Measurements from ENCODE around the gene ABHD5. TPM values are rescaled to one million over a fixed set of nuclear protein-coding genes. Genes with fewer than 3 reads are reported as not detected.

Gene ABHD5
- total RNA-seq, 1 donor from 2014 or later = 8.1 TPM

DNA sequence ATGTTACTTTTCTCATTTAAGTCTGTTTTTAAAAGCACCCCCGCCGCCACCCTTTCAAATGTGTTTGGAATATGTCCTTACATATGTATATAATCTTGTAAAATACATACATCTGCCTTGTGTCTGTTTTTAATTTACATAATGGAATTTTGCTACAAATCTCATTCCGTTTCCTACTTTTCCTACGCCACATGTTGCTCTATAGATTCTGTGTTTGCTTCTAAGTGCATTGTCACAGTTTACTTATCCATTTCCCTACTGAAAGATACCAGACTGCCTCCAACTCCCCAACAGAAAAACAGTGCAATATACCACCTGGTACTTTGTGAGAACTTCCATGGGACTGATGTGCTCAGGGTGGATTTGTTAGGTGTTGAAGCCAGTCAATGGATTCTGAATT lies 70.2 kb downstream of the ABHD5 start:
- DNase-seq = no peak
- no peaks in the 10 kb centered on the region for H3K36me3 Mint-ChIP-seq (ENCODE audit: unreplicated experiment)

GRCh38 chr3:43762451-43762850 lies 71.7 kb downstream of the ABHD5 start:
- H3K4me1 Mint-ChIP-seq (ENCODE audit: low read depth, unreplicated experiment) = no peaks in the 10 kb centered on the region
- no peak overlapping the region for H3K27ac Mint-ChIP-seq (ENCODE audit: unreplicated experiment)
- no peaks in the 10 kb centered on the region for H3K36me3 Mint-ChIP-seq (ENCODE audit: unreplicated experiment)
- no peak for DNase-seq
- H3K27me3 Mint-ChIP-seq (ENCODE audit: unreplicated experiment) = no peaks in the 10 kb centered on the region
- H3K4me3 Mint-ChIP-seq (ENCODE audit: unreplicated experiment) = no peak overlapping the region
- peaks cover 2% of the 10 kb centered on the region for H3K9me3 Mint-ChIP-seq (ENCODE audit: unreplicated experiment)
- TF ChIP-seq CTCF (IDR thresholded peaks at IDR 0.05; ENCODE audit: partially characterized antibody, unreplicated experiment) = no peak

More for the DNA sequence above, 70.2 kb downstream of the ABHD5 start:
- Mint-ChIP-seq H3K4me1 (ENCODE audit: low read depth, unreplicated experiment) (no peaks in the 10 kb centered on the region), H3K27me3 (ENCODE audit: unreplicated experiment) (no peaks in the 10 kb centered on the region), H3K27ac (ENCODE audit: unreplicated experiment) (no peak overlapping the region), H3K4me3 (ENCODE audit: unreplicated experiment) (no peak overlapping the region), H3K9me3 (ENCODE audit: unreplicated experiment) (peaks cover 2% of the 10 kb centered on the region)
- no peak for TF ChIP-seq CTCF (IDR thresholded peaks at IDR 0.05; ENCODE audit: partially characterized antibody, unreplicated experiment)

DNA sequence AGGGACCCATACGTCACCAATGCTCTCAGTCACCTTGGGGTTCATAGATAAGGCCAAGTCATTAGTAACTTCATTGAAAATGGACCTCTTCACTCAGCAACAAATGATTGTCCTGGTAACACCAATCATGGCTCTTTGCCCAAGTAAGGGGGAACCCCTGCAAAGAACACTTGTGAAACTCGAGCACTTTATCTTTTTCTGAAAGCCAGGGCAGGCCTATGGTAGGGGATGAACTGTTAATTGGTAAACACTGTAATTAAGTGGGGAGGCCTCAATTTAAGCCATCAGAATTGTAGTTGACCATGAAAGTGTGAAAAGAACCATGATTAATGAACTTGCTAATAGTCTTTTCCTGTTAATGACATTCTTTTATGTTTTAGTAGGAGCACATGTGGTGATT lies 73.3 kb downstream of the ABHD5 start:
- Mint-ChIP-seq H3K9me3 (ENCODE audit: unreplicated experiment) (peaks cover 2% of the 10 kb centered on the region), H3K4me3 (ENCODE audit: unreplicated experiment) (no peak overlapping the region), H3K27me3 (ENCODE audit: unreplicated experiment) (no peaks in the 10 kb centered on the region), H3K36me3 (ENCODE audit: unreplicated experiment) (no peaks in the 10 kb centered on the region), H3K27ac (ENCODE audit: unreplicated experiment) (no peak overlapping the region), H3K4me1 (ENCODE audit: low read depth, unreplicated experiment) (peaks cover 4% of the 10 kb centered on the region)
- DNase-seq = no peak
- TF ChIP-seq CTCF (IDR thresholded peaks at IDR 0.05; ENCODE audit: partially characterized antibody, unreplicated experiment) = no peak

DNA sequence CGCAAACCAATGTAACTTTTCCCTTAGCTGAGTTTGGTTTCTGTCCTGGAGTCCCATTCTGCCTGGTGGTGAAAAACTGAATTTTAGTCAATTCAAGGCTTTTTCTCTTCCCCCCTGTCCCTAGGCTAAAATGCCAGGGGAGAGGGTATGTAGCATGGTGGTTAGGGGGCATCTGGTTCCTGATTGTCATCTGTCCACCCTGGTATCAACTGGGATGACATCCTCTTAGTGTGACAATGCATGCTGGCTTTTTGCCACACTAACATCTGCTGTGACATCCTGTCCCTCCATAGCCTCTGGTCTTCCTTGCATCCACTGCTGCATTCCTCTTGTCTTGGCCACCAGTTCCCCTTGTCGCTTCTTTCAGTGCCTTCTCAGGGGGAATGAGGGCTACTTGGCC lies 73.7 kb downstream of the ABHD5 start:
- H3K4me3 Mint-ChIP-seq (ENCODE audit: unreplicated experiment) = no peak overlapping the region

GRCh38 chr3:43765521-43765971 lies 74.8 kb downstream of the ABHD5 start:
- no peak for TF ChIP-seq CTCF (IDR thresholded peaks at IDR 0.05; ENCODE audit: partially characterized antibody, unreplicated experiment)
- Mint-ChIP-seq H3K9me3 (ENCODE audit: unreplicated experiment) (no peaks in the 10 kb centered on the region), H3K27me3 (ENCODE audit: unreplicated experiment) (no peaks in the 10 kb centered on the region), H3K27ac (ENCODE audit: unreplicated experiment) (no peak overlapping the region), H3K36me3 (ENCODE audit: unreplicated experiment) (no peaks in the 10 kb centered on the region), H3K4me3 (ENCODE audit: unreplicated experiment) (no peak overlapping the region), H3K4me1 (ENCODE audit: low read depth, unreplicated experiment) (peaks cover 8% of the 10 kb centered on the region)
- no peak for DNase-seq

More for the DNA sequence above, 73.7 kb downstream of the ABHD5 start:
- Mint-ChIP-seq H3K9me3 (ENCODE audit: unreplicated experiment) (no peaks in the 10 kb centered on the region), H3K27me3 (ENCODE audit: unreplicated experiment) (no peaks in the 10 kb centered on the region), H3K4me1 (ENCODE audit: low read depth, unreplicated experiment) (peaks cover 8% of the 10 kb centered on the region), H3K27ac (ENCODE audit: unreplicated experiment) (no peak overlapping the region), H3K36me3 (ENCODE audit: unreplicated experiment) (no peaks in the 10 kb centered on the region)
- TF ChIP-seq CTCF (IDR thresholded peaks at IDR 0.05; ENCODE audit: partially characterized antibody, unreplicated experiment) = no peak
- no peak for DNase-seq

Measured in glutamatergic neuron (in vitro differentiated cells).